Nucleus accumbens (tissue), 56 donors: ENCODE measurements around the gene TPPP3.

ENCODE experiments used
- DNase-seq, 56 donors: peaks; one replicate each; lab custom pipeline; 2025; lab: John Stamatoyannopoulos, UW

The TPPP3 gene

DNA sequence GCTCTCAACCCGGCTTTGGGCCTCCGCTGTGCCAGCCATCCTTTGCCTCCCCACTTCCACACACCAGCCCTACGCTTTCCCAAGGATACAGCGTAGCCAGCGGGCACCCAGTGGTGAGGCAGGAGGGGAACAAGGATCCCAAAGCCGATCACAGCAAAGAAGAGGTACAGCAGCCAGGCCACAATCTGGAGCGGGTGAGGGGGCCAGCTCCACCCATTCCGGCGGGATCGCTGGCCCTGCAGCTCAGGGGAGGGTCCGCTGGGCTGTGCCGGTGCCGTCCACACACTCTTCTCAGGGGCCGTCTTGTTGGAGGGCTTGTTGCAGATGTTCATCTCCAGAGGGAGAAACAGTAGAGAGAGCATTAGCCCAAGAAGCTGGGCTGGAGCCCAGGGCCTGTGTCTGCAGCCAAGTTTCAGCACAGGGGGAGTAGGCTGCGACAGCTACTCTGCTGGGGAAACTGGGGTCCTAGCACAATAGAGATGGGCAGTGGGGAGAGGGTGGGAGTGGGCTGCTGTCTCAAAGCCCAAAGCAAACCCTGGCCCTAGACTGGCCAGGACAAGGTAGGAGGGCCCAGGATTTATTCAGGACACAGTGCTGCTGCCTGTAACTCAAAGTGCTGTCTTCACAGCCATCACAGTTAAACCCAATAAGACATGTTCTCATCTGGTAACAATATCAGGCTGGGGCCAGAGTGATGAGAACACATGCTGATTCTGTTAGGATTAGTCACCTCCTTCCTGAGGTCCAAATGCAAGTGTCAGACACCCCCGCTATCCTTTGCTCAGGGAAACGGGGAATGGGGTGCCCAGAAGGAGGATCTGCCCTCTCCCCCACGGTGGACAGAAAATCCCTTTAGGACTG lies 13.0 kb upstream of the TPPP3 start:
- peak in 5 of 56 donors; percentile 11 to 37 (median 30) for DNase-seq

DNA sequence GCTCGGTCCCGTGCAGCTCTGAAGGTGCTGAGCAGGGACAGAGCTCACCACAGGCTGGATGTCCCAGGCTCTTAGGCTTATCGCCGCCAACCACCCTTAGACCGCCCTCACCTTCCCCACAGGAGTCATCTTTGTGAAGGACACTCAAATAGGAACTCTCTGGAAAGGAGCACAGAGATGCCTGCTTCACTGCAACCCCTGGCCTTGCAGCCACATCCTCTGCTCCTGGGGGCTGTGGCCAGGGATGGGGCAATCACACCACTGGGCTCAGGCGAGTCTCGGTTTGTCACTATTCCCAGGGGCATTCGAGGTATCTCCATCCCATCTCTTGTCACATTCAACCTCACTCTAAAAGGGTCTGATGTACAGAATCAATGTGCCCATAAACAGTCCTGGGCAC lies 12.0 kb upstream of the TPPP3 start:
- DNase-seq = no peak

- DNase-seq = no peak
Observed at GRCh38 chr16:67404740-67405226, 11.5 kb upstream of the TPPP3 start.

DNA sequence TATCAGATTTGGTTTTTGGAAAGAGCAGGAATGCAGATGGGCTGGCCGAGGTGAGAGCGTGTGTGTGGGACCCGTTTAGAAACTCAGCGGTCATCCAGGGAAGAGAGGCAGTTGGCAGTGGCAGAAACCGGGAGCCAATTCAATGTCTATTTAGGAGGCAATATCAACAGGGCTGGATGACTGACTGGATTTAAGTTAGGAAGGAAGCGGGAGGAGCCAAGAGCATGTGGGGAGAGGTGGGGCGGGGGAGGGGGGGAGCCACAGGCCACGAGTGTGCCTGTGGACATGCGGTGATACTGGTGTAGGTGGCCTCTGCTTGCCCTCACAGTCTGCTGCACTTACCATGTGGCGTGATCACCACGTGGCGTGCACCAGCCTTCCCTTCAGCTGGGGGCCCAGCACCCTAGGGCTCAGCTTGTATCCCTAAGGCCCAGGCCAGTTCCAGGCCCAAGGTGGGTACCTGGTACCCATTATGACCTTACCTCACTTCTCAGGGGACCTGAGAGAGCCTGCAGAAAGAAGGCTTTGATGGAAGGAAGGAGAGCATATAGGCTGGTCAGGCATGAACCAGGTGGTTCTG lies 10.8 kb upstream of the TPPP3 start:
- no peak for DNase-seq

DNA sequence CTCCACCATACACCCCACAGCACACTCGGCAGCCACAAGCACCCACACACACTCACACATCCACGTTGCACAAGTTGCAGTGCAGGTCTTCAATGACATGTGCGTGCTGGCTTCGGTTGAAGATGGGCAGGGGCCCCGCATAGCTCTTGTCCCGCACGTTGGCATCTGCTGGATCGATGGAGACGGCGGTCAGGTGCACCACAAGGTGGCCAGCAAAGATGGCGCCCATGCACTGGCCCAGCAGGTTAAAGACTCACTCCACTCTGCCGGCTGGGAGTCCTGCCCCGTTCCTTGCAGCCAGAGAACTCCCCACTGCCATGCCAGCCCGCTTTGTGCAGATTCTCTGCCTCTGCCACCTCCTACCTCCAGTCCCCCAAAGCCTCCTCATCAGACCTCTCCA lies 7.6 kb upstream of the TPPP3 start:
- no peak for DNase-seq

- no peak for DNase-seq
Observed at GRCh38 chr16:67399749-67400704, 6.7 kb upstream of the TPPP3 start.

DNA sequence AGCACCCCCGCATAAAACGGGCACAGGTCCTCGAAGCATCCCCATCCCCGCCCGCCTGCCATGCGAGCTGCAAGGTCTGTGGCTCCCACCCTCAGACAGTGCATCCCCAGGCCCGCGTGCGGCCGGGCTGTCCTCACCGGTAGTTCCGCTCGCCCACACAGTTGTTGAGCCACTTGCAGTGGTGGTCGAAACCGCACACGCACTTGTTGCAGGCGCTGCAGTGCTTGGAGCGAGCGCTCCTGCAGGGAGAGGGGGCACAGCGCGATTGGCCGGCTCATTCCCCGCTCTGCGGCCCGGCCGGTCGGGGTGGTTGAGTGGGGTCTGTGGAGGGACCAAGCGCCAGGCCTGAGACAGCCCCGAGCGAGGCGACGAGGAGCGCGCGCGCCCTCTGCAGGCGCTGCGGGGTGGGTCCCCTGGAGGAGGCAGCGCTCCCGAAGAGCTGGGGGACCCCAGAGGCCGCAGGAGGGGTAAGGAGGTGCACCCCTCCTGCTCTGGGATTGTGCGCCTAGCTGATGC lies 6.0 kb upstream of the TPPP3 start:
- peak in 32 of 56 donors; percentile 16 to 68 (median 36) for DNase-seq

DNA sequence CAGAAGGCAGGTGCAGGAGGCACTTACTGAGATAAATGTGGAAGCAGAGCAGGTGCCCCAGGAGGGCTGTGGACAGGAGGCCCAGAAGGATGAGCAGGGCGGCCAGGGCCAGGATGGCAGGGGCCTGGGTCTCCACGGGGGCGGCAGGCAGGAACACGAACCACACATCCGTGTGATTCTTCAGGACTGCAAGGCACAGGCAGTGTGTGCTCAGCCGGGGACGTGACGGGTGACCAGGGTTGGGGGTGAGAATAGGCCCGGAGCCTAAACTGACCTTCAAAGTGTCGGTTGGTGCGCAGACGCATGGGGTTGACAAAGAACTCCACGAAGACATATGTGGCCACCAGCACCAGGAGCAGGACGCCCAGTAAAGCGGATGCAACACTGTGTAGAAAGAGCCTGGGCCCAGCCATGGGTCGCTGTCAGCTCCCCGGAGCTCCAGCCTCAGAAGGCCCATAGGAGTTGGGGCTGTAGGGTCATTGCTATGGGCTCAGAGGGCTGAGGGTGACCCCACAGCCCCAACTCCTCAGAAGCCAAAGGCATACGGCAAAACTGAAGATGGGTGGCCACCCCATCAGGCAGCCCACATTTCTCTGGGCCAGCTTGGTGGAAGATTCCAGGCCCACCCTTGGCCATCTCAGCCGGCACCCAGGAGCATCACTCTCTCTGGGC lies 5.4 kb upstream of the TPPP3 start:
- DNase-seq = no peak

GRCh38 chr16:67397812-67398545 lies 4.7 kb upstream of the TPPP3 start:
- DNase-seq = no peak

- no peak for DNase-seq
Observed at GRCh38 chr16:67397036-67397801, 3.9 kb upstream of the TPPP3 start.

GRCh38 chr16:67396159-67397035 lies 3.1 kb upstream of the TPPP3 start:
- peak in 24 of 56 donors; percentile 9 to 74 (median 40) for DNase-seq

GRCh38 chr16:67395458-67396158 lies 2.3 kb upstream of the TPPP3 start:
- no peak for DNase-seq

- no peak for DNase-seq
Observed at GRCh38 chr16:67395105-67395457, 1.8 kb upstream of the TPPP3 start.

DNA sequence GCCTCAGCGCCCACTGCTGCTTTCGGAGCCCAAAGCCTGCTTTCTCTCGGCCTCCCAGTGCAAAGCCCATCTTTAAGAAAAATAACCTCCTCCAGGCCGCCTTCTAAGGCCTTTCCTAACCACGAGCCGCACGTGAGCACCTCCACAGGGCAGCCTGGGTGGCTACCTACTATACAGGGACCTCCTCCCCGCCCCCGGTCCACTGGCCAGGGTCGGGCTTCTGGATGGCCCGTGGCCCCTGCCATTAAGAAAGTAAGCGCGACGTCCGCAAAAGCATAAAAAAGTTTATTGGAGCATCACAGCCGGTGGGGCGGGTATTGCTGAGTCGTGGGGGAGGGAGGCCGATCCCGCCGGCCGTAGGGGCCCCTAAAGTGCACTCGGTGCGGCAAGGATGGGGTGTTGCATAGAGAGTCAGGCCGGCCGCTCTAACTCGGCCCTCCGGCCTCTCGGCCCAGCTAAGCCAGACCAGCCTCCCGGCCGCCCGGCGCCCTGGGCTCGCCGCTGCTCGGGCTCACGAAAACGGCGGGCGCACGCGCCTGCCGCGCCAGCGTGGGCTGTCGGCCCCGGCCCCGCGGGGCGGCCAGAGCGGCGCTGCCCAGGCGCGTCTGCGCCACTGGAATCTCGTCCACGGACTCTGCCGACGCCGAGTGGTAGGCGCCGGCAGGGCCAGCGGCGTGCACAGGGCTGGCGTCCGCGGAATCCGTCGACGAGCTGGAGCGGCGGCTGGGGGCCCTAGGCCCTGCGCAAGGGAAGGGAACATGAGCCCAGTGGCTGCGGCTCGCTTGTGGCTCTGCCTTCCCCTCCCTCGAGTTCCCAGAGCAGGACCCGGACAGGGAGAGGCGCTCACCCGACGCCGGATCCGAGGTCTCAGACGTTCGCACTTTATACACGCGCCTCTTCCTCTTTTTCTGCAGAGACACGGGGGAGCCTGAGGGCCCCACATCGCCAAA lies 1.1 kb upstream of the TPPP3 start:
- DNase-seq = peak in 1 of 56 donors; percentile 10

DNA sequence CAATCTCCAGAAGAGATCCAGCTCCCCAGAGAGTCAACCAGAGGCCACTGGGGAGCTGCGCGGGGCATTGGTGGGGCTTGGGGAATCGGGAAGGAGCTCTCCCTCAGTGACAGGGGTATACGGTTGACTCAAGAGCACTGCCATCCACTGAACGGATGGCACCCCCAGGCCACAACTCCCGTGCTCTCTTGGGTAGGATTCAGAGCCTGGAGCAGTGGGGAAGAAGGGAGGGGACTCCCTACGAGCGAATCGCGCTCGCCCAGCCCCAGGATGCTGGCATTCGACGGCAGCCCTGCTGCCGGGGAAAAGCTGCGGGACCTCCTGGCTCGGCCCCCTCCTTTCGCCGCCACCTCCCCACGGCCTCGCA lies 473 bp upstream of the TPPP3 start:
- DNase-seq = no peak
